SU-DHL-6 (cell line): ENCODE data around the gene GNAO1.

Experiments
- H2AFZ ChIP-seq: fragments of 200-600 bp; sonication (generic); 2 replicates; pipeline ENCODE4 v1.6.1; 2014; ENCODE audit warnings: low read depth, mild to moderate bottlenecking, moderate library complexity, mixed read lengths, antibody characterized with exemption, low read length; ENCODE audit not compliant: severe bottlenecking
- H3F3A ChIP-seq: fragments of 200-600 bp; shearing (Covaris generic); 2 replicates; pipeline ENCODE4 v1.6.0; 2016; ENCODE audit warnings: antibody characterized with exemption, mild to moderate bottlenecking; ENCODE audit not compliant: insufficient read depth
- H3K27ac ChIP-seq: fragments of 200-600 bp; sonication (generic); 2 replicates; pipeline ENCODE4 v1.5.1; 2016; ENCODE audit warnings: low read depth, mild to moderate bottlenecking, low read length, moderate library complexity, mixed read lengths
- H3K27me3 ChIP-seq: fragments of 200-600 bp; sonication (generic), shearing (Covaris generic); 2 replicates; pipeline ENCODE4 v1.6.0; 2014; ENCODE audit warnings: mild to moderate bottlenecking, low read length
- H3K36me3 ChIP-seq: fragments of 200-600 bp; sonication (generic); 2 replicates; pipeline ENCODE4 v1.6.1; 2014; ENCODE audit warnings: mild to moderate bottlenecking, low read length, mixed read lengths
- H3K4me2 ChIP-seq: fragments of 300-600, 200-600 bp; shearing (Covaris generic), sonication (generic); 2 replicates; pipeline ENCODE4 v1.6.0; 2014; ENCODE audit warnings: low read length, low read depth, mild to moderate bottlenecking; ENCODE audit not compliant: poor library complexity, severe bottlenecking
- H3K4me3 ChIP-seq: fragments of 200-600 bp; sonication (generic); 2 replicates; pipeline ENCODE4 v1.5.1; 2014; ENCODE audit warnings: antibody characterized with exemption, low read length, mild to moderate bottlenecking, mixed read lengths; ENCODE audit not compliant: insufficient read depth, poor library complexity, severe bottlenecking
- H3K79me2 ChIP-seq: fragments of 200-600 bp; sonication (generic); 2 replicates; pipeline ENCODE4 v1.6.1; 2014; ENCODE audit warnings: mild to moderate bottlenecking, low read length, moderate library complexity; ENCODE audit not compliant: insufficient read depth
- H3K9ac ChIP-seq: fragments of 200-600 bp; sonication (generic); 2 replicates; pipeline ENCODE4 v1.7.0; 2014; ENCODE audit warnings: mild to moderate bottlenecking, low read length
- H3K9me2 ChIP-seq: fragments of 200-600 bp; sonication (generic); replicated peaks from 2 replicates; pipeline ENCODE4 v1.6.1; 2014; ENCODE audit warnings: low read length; ENCODE audit not compliant: insufficient read depth
- H3K9me3 ChIP-seq: fragments of 200-600 bp; sonication (generic); 2 replicates; pipeline ENCODE4 v1.6.1; 2014; ENCODE audit warnings: low read length, mixed read lengths; ENCODE audit not compliant: insufficient read depth
- H4K20me1 ChIP-seq: fragments of 200-600 bp; sonication (generic); 2 replicates; pipeline ENCODE4 v1.6.1; 2014; ENCODE audit warnings: low read depth, mild to moderate bottlenecking, antibody characterized with exemption, low read length, moderate library complexity, mixed read lengths
- EZH2phosphoT487 ChIP-seq: fragments of 200-600 bp; sonication (generic), shearing (Covaris generic); conservative IDR thresholded peaks from 2 replicates; pipeline ENCODE4 v1.6.1; 2018; ENCODE audit warnings: mild to moderate bottlenecking, antibody characterized with exemption, low read length, moderate library complexity, mixed read lengths
- TF ChIP-seq, protein P1 (sequence below): fragments of 200-600 bp; sonication (generic); IDR thresholded peaks from one replicate; pipeline ENCODE4 v1.5.1; 2017; ENCODE audit warnings: antibody characterized with exemption, mild to moderate bottlenecking, low read length, moderate library complexity; ENCODE audit not compliant: insufficient read depth, poor library complexity, severe bottlenecking

Gene GNAO1

GRCh38 chr16:56233795-56234566, 42.7 kb downstream of the GNAO1 start:
- Histone ChIP-seq H3K27me3 (no peaks in the 10 kb centered on the region), H3K27ac (no peak overlapping the region), H4K20me1 (no peaks in the 10 kb centered on the region), H2AFZ (no peak overlapping the region), H3F3A (no peaks in the 10 kb centered on the region), H3K79me2 (no peaks in the 10 kb centered on the region), H3K9me2 (no peaks in the 10 kb centered on the region), H3K9ac (no peak overlapping the region), H3K36me3 (no peaks in the 10 kb centered on the region), H3K9me3 (no peaks in the 10 kb centered on the region), H3K4me3 (no peak overlapping the region), H3K4me2 (no peak overlapping the region)
- TF ChIP-seq, protein P1, sequence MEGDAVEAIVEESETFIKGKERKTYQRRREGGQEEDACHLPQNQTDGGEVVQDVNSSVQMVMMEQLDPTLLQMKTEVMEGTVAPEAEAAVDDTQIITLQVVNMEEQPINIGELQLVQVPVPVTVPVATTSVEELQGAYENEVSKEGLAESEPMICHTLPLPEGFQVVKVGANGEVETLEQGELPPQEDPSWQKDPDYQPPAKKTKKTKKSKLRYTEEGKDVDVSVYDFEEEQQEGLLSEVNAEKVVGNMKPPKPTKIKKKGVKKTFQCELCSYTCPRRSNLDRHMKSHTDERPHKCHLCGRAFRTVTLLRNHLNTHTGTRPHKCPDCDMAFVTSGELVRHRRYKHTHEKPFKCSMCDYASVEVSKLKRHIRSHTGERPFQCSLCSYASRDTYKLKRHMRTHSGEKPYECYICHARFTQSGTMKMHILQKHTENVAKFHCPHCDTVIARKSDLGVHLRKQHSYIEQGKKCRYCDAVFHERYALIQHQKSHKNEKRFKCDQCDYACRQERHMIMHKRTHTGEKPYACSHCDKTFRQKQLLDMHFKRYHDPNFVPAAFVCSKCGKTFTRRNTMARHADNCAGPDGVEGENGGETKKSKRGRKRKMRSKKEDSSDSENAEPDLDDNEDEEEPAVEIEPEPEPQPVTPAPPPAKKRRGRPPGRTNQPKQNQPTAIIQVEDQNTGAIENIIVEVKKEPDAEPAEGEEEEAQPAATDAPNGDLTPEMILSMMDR: no peak
- TF ChIP-seq EZH2phosphoT487: no peak

GRCh38 chr16:56234737-56235136, 43.4 kb downstream of the GNAO1 start:
- Histone ChIP-seq H3K27ac (no peak overlapping the region), H2AFZ (no peak overlapping the region), H3K4me3 (no peak overlapping the region), H3K9me2 (no peaks in the 10 kb centered on the region), H3K36me3 (no peaks in the 10 kb centered on the region), H3K9me3 (no peaks in the 10 kb centered on the region), H3F3A (no peaks in the 10 kb centered on the region), H4K20me1 (no peaks in the 10 kb centered on the region), H3K9ac (no peak overlapping the region), H3K79me2 (no peaks in the 10 kb centered on the region), H3K27me3 (no peaks in the 10 kb centered on the region), H3K4me2 (no peak overlapping the region)
- TF ChIP-seq, protein P1: no peak
- TF ChIP-seq EZH2phosphoT487: no peak

GRCh38 chr16:56237451-56237930, 46.2 kb downstream of the GNAO1 start:
- H3K9me2 ChIP-seq: no peaks in the 10 kb centered on the region
- no peak overlapping the region for H3K4me3 ChIP-seq
- no peaks in the 10 kb centered on the region for H3K79me2 ChIP-seq
- no peak for TF ChIP-seq EZH2phosphoT487
- TF ChIP-seq, protein P1: no peak
- H3K36me3 ChIP-seq: no peaks in the 10 kb centered on the region
- H3K9ac ChIP-seq: no peak overlapping the region
- H3F3A ChIP-seq: no peaks in the 10 kb centered on the region
- no peak overlapping the region for H2AFZ ChIP-seq
- no peak overlapping the region for H3K4me2 ChIP-seq
- H3K9me3 ChIP-seq: no peaks in the 10 kb centered on the region
- no peaks in the 10 kb centered on the region for H3K27me3 ChIP-seq
- H3K27ac ChIP-seq: no peak overlapping the region
- no peaks in the 10 kb centered on the region for H4K20me1 ChIP-seq
